Liver (tissue), 3 donors: ENCODE measurements around the gene LEMD1.

Experiments
- EGR1 ChIP-seq, 2 donors: IDR thresholded peaks; 2 replicates each; pipeline ENCODE4 v1.6.1; 2016 to 2018; ENCODE audit warnings: antibody characterized with exemption in 2 of 2, low read depth in 2 of 2
- FOXA2 ChIP-seq: IDR thresholded peaks from 2 replicates; pipeline ENCODE4 v1.6.1; 2016; ENCODE audit warnings: antibody characterized with exemption
- GABPA ChIP-seq, 2 donors: IDR thresholded peaks in 1 of 2; conservative IDR thresholded peaks in 1 of 2; 2 replicates each; pipeline ENCODE4 v1.6.1; 2016; ENCODE audit warnings: antibody characterized with exemption in 2 of 2, mild to moderate bottlenecking in 1 of 2, moderate library complexity in 1 of 2
- JUND ChIP-seq, 2 donors: IDR thresholded peaks; 2 replicates each; pipeline ENCODE4 v1.6.1; 2016; ENCODE audit warnings: antibody characterized with exemption in 2 of 2
- RAD21 ChIP-seq, 2 donors: IDR thresholded peaks; 2 replicates each; pipeline ENCODE4 v1.6.1; 2016; ENCODE audit warnings: antibody characterized with exemption in 2 of 2, mild to moderate bottlenecking in 2 of 2
- RXRA ChIP-seq, 2 donors: IDR thresholded peaks; 2 replicates each; pipeline ENCODE4 v1.6.1; 2017 to 2018; ENCODE audit warnings: antibody characterized with exemption in 2 of 2, mild to moderate bottlenecking in 1 of 2
- SP1 ChIP-seq: IDR thresholded peaks from 2 replicates; pipeline ENCODE4 v1.6.1; 2018; ENCODE audit warnings: antibody characterized with exemption, mild to moderate bottlenecking
- TAF1 ChIP-seq: conservative IDR thresholded peaks from 2 replicates; pipeline ENCODE4 v1.6.1; 2016; ENCODE audit warnings: antibody characterized with exemption, mild to moderate bottlenecking
- YY1 ChIP-seq: IDR thresholded peaks from 2 replicates; pipeline ENCODE4 v1.6.1; 2016; ENCODE audit warnings: antibody characterized with exemption, mild to moderate bottlenecking
- TF ChIP-seq, protein P1 (sequence below): fragments of 150-350 bp; IDR thresholded peaks from 2 replicates; pipeline ENCODE4 v1.5.1; 2017; ENCODE audit warnings: improper control_type of control experiment, low read depth, low read length; ENCODE audit not compliant: missing input control
- TF ChIP-seq, protein P2 (sequence below): IDR thresholded peaks from 2 replicates; pipeline ENCODE4 v1.6.1; 2016; ENCODE audit warnings: antibody characterized with exemption
- TF ChIP-seq, protein P3 (sequence below): IDR thresholded peaks from 2 replicates; pipeline ENCODE4 v1.6.1; 2016; ENCODE audit warnings: antibody characterized with exemption
- TF ChIP-seq, protein P4 (sequence below): IDR thresholded peaks from 2 replicates; pipeline ENCODE4 v1.6.1; 2016; ENCODE audit warnings: antibody characterized with exemption, mild to moderate bottlenecking
- TF ChIP-seq, protein P5 (sequence below): IDR thresholded peaks from 2 replicates; pipeline ENCODE4 v1.6.1; 2016; ENCODE audit warnings: antibody characterized with exemption
- donor health status: healthy.
- donor health status: healthy.

DNA sequence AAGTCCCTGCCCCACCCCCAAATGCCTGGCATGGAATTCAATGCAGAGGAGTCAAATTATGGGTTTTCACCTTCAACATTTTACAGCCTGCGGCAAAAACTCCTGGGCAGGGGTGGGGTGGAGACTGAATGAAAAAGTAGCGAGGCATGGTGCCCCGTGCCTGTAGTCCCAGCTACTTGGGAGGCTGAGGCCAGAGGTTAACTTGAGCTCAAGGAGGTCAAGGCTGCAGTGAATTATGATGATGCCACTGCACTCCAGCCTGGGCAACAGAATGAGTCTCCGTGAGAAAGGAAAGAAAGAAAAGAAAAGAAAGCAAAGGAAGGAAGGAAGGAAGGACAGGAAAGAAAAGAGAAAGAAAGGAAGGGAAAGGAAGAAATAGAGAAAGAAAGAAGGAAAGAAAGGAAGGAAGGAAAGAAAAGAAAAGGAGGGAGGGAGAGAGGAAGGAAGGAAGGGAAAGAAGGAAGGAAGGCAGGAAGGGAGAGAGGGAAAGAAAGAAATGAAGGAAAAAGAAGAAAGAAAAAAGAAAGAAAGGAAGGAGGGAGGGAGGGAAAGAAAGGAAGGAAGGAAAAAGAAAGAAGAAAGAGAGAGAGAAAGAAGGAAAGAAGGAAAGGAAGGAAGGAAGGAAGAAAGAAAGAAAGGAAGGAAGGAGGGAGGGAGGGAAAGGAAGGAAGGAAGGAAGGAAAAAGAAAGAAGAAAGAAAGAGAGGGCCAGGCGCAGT, 11.1 kb downstream of the LEMD1 start:
- TF ChIP-seq, protein P1, sequence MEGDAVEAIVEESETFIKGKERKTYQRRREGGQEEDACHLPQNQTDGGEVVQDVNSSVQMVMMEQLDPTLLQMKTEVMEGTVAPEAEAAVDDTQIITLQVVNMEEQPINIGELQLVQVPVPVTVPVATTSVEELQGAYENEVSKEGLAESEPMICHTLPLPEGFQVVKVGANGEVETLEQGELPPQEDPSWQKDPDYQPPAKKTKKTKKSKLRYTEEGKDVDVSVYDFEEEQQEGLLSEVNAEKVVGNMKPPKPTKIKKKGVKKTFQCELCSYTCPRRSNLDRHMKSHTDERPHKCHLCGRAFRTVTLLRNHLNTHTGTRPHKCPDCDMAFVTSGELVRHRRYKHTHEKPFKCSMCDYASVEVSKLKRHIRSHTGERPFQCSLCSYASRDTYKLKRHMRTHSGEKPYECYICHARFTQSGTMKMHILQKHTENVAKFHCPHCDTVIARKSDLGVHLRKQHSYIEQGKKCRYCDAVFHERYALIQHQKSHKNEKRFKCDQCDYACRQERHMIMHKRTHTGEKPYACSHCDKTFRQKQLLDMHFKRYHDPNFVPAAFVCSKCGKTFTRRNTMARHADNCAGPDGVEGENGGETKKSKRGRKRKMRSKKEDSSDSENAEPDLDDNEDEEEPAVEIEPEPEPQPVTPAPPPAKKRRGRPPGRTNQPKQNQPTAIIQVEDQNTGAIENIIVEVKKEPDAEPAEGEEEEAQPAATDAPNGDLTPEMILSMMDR, result no peak
- TF ChIP-seq, protein P2, sequence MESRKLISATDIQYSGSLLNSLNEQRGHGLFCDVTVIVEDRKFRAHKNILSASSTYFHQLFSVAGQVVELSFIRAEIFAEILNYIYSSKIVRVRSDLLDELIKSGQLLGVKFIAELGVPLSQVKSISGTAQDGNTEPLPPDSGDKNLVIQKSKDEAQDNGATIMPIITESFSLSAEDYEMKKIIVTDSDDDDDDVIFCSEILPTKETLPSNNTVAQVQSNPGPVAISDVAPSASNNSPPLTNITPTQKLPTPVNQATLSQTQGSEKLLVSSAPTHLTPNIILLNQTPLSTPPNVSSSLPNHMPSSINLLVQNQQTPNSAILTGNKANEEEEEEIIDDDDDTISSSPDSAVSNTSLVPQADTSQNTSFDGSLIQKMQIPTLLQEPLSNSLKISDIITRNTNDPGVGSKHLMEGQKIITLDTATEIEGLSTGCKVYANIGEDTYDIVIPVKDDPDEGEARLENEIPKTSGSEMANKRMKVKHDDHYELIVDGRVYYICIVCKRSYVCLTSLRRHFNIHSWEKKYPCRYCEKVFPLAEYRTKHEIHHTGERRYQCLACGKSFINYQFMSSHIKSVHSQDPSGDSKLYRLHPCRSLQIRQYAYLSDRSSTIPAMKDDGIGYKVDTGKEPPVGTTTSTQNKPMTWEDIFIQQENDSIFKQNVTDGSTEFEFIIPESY, result no peak
- TF ChIP-seq, protein P3, sequence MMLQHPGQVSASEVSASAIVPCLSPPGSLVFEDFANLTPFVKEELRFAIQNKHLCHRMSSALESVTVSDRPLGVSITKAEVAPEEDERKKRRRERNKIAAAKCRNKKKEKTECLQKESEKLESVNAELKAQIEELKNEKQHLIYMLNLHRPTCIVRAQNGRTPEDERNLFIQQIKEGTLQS, result no peak
- TF ChIP-seq TAF1 (no peak), EGR1 (IDR thresholded peaks at IDR 0.05; ENCODE audit: low read depth in 2 of 2) (no peak), RAD21 (IDR thresholded peaks at IDR 0.05) (no peak), YY1 (no peak), SP1 (no peak), JUND (IDR thresholded peaks at IDR 0.05) (no peak), RXRA (IDR thresholded peaks at IDR 0.05) (no peak), GABPA (IDR thresholded peaks at IDR 0.05 in 1 of 2, conservative IDR thresholded peaks at IDR 0.05 in 1 of 2) (no peak), FOXA2 (no peak)
- TF ChIP-seq, protein P4, sequence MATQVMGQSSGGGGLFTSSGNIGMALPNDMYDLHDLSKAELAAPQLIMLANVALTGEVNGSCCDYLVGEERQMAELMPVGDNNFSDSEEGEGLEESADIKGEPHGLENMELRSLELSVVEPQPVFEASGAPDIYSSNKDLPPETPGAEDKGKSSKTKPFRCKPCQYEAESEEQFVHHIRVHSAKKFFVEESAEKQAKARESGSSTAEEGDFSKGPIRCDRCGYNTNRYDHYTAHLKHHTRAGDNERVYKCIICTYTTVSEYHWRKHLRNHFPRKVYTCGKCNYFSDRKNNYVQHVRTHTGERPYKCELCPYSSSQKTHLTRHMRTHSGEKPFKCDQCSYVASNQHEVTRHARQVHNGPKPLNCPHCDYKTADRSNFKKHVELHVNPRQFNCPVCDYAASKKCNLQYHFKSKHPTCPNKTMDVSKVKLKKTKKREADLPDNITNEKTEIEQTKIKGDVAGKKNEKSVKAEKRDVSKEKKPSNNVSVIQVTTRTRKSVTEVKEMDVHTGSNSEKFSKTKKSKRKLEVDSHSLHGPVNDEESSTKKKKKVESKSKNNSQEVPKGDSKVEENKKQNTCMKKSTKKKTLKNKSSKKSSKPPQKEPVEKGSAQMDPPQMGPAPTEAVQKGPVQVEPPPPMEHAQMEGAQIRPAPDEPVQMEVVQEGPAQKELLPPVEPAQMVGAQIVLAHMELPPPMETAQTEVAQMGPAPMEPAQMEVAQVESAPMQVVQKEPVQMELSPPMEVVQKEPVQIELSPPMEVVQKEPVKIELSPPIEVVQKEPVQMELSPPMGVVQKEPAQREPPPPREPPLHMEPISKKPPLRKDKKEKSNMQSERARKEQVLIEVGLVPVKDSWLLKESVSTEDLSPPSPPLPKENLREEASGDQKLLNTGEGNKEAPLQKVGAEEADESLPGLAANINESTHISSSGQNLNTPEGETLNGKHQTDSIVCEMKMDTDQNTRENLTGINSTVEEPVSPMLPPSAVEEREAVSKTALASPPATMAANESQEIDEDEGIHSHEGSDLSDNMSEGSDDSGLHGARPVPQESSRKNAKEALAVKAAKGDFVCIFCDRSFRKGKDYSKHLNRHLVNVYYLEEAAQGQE, result no peak
- TF ChIP-seq, protein P5, sequence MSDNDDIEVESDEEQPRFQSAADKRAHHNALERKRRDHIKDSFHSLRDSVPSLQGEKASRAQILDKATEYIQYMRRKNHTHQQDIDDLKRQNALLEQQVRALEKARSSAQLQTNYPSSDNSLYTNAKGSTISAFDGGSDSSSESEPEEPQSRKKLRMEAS, result no peak
